ENCODE data around the gene IST1.

DNA sequence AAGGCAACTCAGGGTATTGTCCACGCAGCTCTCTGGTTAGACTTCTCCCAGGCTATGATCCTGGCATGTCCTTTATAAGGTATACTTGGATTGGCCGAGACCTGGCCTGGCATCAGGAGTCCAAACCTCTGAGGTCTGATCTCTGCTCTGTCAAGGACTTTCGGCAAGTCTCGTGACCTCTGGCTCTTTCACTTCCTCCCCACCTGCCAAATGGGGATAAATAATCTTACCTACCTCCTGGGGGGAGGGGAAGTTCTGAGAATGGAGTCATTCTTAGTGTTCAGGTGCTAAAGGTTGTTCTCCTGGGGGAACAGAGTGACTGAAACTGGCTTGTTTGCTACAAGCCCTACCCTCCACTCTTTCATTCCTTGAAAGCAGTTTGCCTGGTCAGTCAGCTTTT is 41.9 kb upstream of the IST1 start:
- TF ChIP-seq, protein P1, sequence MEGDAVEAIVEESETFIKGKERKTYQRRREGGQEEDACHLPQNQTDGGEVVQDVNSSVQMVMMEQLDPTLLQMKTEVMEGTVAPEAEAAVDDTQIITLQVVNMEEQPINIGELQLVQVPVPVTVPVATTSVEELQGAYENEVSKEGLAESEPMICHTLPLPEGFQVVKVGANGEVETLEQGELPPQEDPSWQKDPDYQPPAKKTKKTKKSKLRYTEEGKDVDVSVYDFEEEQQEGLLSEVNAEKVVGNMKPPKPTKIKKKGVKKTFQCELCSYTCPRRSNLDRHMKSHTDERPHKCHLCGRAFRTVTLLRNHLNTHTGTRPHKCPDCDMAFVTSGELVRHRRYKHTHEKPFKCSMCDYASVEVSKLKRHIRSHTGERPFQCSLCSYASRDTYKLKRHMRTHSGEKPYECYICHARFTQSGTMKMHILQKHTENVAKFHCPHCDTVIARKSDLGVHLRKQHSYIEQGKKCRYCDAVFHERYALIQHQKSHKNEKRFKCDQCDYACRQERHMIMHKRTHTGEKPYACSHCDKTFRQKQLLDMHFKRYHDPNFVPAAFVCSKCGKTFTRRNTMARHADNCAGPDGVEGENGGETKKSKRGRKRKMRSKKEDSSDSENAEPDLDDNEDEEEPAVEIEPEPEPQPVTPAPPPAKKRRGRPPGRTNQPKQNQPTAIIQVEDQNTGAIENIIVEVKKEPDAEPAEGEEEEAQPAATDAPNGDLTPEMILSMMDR (IDR thresholded peaks at IDR 0.05; ENCODE audit: poor library complexity), result no peak
- TF ChIP-seq EZH2 (IDR thresholded peaks at IDR 0.05; ENCODE audit: borderline replicate concordance), result no peak
- TF ChIP-seq EZH2phosphoT487 (IDR thresholded peaks at IDR 0.05; ENCODE audit: low read depth, severe bottlenecking, unreplicated experiment), result no peak
